ENCODE data around the gene GRIK2. TPM values are rescaled to one million over a fixed set of nuclear protein-coding genes. Genes with fewer than 3 reads are reported as not detected.

Gene GRIK2
- total RNA-seq, 2 donors from 2014 or later: 1.00 to 4.5 TPM

- H3K27me3 Mint-ChIP-seq (ENCODE audit: insufficient read depth): no peaks in the 10 kb centered on the region
Observed at GRCh38 chr6:101705866-101706265, 312.4 kb downstream of the GRIK2 start.

GRCh38 chr6:101706576-101706975 lies 313.1 kb downstream of the GRIK2 start:
- no peak for DNase-seq
- TF ChIP-seq, protein P1, sequence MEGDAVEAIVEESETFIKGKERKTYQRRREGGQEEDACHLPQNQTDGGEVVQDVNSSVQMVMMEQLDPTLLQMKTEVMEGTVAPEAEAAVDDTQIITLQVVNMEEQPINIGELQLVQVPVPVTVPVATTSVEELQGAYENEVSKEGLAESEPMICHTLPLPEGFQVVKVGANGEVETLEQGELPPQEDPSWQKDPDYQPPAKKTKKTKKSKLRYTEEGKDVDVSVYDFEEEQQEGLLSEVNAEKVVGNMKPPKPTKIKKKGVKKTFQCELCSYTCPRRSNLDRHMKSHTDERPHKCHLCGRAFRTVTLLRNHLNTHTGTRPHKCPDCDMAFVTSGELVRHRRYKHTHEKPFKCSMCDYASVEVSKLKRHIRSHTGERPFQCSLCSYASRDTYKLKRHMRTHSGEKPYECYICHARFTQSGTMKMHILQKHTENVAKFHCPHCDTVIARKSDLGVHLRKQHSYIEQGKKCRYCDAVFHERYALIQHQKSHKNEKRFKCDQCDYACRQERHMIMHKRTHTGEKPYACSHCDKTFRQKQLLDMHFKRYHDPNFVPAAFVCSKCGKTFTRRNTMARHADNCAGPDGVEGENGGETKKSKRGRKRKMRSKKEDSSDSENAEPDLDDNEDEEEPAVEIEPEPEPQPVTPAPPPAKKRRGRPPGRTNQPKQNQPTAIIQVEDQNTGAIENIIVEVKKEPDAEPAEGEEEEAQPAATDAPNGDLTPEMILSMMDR (conservative IDR thresholded peaks at IDR 0.05): no peak
- Histone ChIP-seq H3K36me3 (ENCODE audit: control insufficient read depth, insufficient read depth, low read length) (no peaks in the 10 kb centered on the region), H3K9me3 (ENCODE audit: control insufficient read depth, low read length) (no peaks in the 10 kb centered on the region), H3K4me3 (ENCODE audit: low read length) (no peak overlapping the region), H3K4me1 (ENCODE audit: control insufficient read depth, insufficient read depth, low read length) (no peaks in the 10 kb centered on the region), H3K27ac (ENCODE audit: low read depth, low read length) (no peak overlapping the region), H3K9ac (ENCODE audit: extremely low read depth, low read length, poor library complexity, severe bottlenecking) (no peak overlapping the region), H3K27me3 (ENCODE audit: control insufficient read depth, insufficient read depth, low read length, poor library complexity, severe bottlenecking) (no peaks in the 10 kb centered on the region)
- Mint-ChIP-seq H3K4me3 (no peak overlapping the region), H3K27me3 (ENCODE audit: insufficient read depth) (no peaks in the 10 kb centered on the region), H3K9me3 (no peaks in the 10 kb centered on the region), H3K4me1 (peaks cover 2% of the 10 kb centered on the region), H3K36me3 (ENCODE audit: low read depth) (no peaks in the 10 kb centered on the region), H3K27ac (no peak overlapping the region)
- WGBS, 2 experiments (ENCODE audit: insufficient coverage in 1 of 2, insufficient read length in 1 of 2): 80 to 92% methylated on average over 1 of the region's 1 CpG

More at GRCh38 chr6:101705866-101706265, 312.4 kb downstream of the GRIK2 start:
- Histone ChIP-seq H3K27ac (ENCODE audit: low read depth, low read length) (no peak overlapping the region), H3K4me1 (ENCODE audit: control insufficient read depth, insufficient read depth, low read length) (peaks cover 3% of the 10 kb centered on the region), H3K9ac (ENCODE audit: extremely low read depth, low read length, poor library complexity, severe bottlenecking) (no peak overlapping the region), H3K4me3 (ENCODE audit: low read length) (no peak overlapping the region), H3K27me3 (ENCODE audit: control insufficient read depth, insufficient read depth, low read length, poor library complexity, severe bottlenecking) (no peaks in the 10 kb centered on the region), H3K9me3 (ENCODE audit: control insufficient read depth, low read length) (no peaks in the 10 kb centered on the region), H3K36me3 (ENCODE audit: control insufficient read depth, insufficient read depth, low read length) (no peaks in the 10 kb centered on the region)
- no peak overlapping the region for H3K4me3 Mint-ChIP-seq
- no peak overlapping the region for H3K27ac Mint-ChIP-seq
- no peak for DNase-seq
- no peaks in the 10 kb centered on the region for H3K36me3 Mint-ChIP-seq (ENCODE audit: low read depth)
- H3K9me3 Mint-ChIP-seq: no peaks in the 10 kb centered on the region
- H3K4me1 Mint-ChIP-seq: peaks cover 7% of the 10 kb centered on the region
- TF ChIP-seq, protein P1 (conservative IDR thresholded peaks at IDR 0.05): no peak

DNA sequence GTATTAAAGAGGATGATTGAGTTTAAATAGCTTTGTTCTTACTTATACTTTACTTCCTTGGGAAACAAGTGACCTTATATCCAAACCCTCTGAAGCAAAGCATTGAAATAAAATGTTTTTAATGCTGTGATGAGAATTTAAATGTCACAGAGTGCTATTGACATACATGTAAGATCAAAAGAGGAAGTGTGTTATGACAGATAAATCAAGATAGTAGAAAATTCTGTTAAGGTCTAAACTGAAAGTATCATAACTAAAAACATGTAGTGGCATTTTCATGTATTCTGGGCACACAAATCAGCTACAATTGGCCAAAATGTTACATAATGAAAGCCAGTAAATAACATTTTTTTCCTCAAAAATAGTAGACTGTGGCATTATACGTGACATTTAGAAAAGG lies 318.0 kb downstream of the GRIK2 start:
- no peak overlapping the region for H3K4me3 ChIP-seq (ENCODE audit: low read length)
- H3K27me3 ChIP-seq (ENCODE audit: control insufficient read depth, insufficient read depth, low read length, poor library complexity, severe bottlenecking): peaks cover 12% of the 10 kb centered on the region
- no peaks in the 10 kb centered on the region for H3K4me1 ChIP-seq (ENCODE audit: control insufficient read depth, insufficient read depth, low read length)
- TF ChIP-seq, protein P1 (conservative IDR thresholded peaks at IDR 0.05): no peak
- WGBS, 2 experiments (ENCODE audit: insufficient coverage in 1 of 2, insufficient read length in 1 of 2): no CpG with 5 or more reads among the region's 1 CpG
- H3K4me3 Mint-ChIP-seq: no peak overlapping the region
- no peak overlapping the region for H3K27ac ChIP-seq (ENCODE audit: low read depth, low read length)
- no peak overlapping the region for H3K27ac Mint-ChIP-seq
- no peaks in the 10 kb centered on the region for H3K36me3 ChIP-seq (ENCODE audit: control insufficient read depth, insufficient read depth, low read length)
- H3K9ac ChIP-seq (ENCODE audit: extremely low read depth, low read length, poor library complexity, severe bottlenecking): no peak overlapping the region
- H3K36me3 Mint-ChIP-seq (ENCODE audit: low read depth): no peaks in the 10 kb centered on the region
- H3K9me3 ChIP-seq (ENCODE audit: control insufficient read depth, low read length): no peaks in the 10 kb centered on the region
- H3K4me1 Mint-ChIP-seq: peaks cover 17% of the 10 kb centered on the region
- no peaks in the 10 kb centered on the region for H3K27me3 Mint-ChIP-seq (ENCODE audit: insufficient read depth)
- DNase-seq: no peak
- no peaks in the 10 kb centered on the region for H3K9me3 Mint-ChIP-seq

Data from endodermal cell (in vitro differentiated cells).